CD4-positive, alpha-beta T cell treated with Interferon alpha-2 for 1 hour (primary cell): Measurements from ENCODE around the gene PRDM16.
"Not testable (repeated sequence)": the region's sequence is repeated elsewhere in the genome, so short reads cannot be mapped to it uniquely, and the experiment has no call there.

Source experiments
- DNase-seq, 2 donors: peaks; one replicate each; pipeline ENCODE4 v3.0.0-alpha.2; 2020 to 2022

Gene PRDM16

GRCh38 chr1:3236955-3237354 lies 168.0 kb downstream of the PRDM16 start:
- no peak for DNase-seq

GRCh38 chr1:3237570-3237969 lies 168.6 kb downstream of the PRDM16 start:
- no peak for DNase-seq

- no peak for DNase-seq
Observed at GRCh38 chr1:3237994-3238702, 169.1 kb downstream of the PRDM16 start.

GRCh38 chr1:3238703-3239278 lies 169.8 kb downstream of the PRDM16 start:
- no peak for DNase-seq

GRCh38 chr1:3239991-3240390 lies 171.0 kb downstream of the PRDM16 start:
- not testable (repeated sequence) for DNase-seq

- no peak for DNase-seq
Observed at GRCh38 chr1:3240524-3241235, 171.7 kb downstream of the PRDM16 start.

GRCh38 chr1:3241236-3241550 lies 172.2 kb downstream of the PRDM16 start:
- no peak for DNase-seq

- DNase-seq: no peak
Observed at GRCh38 chr1:3241673-3242407, 172.8 kb downstream of the PRDM16 start.

GRCh38 chr1:3242408-3243260 lies 173.6 kb downstream of the PRDM16 start:
- DNase-seq: no peak

- DNase-seq: no peak
Observed at GRCh38 chr1:3243304-3243703, 174.3 kb downstream of the PRDM16 start.

GRCh38 chr1:3244025-3244926 lies 175.3 kb downstream of the PRDM16 start:
- no peak for DNase-seq

GRCh38 chr1:3244927-3245315 lies 175.9 kb downstream of the PRDM16 start:
- DNase-seq: no peak

GRCh38 chr1:3245344-3245743 lies 176.3 kb downstream of the PRDM16 start:
- no peak for DNase-seq

- DNase-seq: no peak
Observed at GRCh38 chr1:3245768-3246167, 176.8 kb downstream of the PRDM16 start.

- DNase-seq: no peak
Observed at GRCh38 chr1:3246251-3246650, 177.2 kb downstream of the PRDM16 start.

- no peak for DNase-seq
Observed at GRCh38 chr1:3247521-3248121, 178.6 kb downstream of the PRDM16 start.

- no peak for DNase-seq
Observed at GRCh38 chr1:3248155-3249141, 179.4 kb downstream of the PRDM16 start.

GRCh38 chr1:3249231-3249630 lies 180.2 kb downstream of the PRDM16 start:
- no peak for DNase-seq

- no peak for DNase-seq
Observed at GRCh38 chr1:3249631-3250501, 180.9 kb downstream of the PRDM16 start.
